Measurements from ENCODE around the gene PDXP.

DNA sequence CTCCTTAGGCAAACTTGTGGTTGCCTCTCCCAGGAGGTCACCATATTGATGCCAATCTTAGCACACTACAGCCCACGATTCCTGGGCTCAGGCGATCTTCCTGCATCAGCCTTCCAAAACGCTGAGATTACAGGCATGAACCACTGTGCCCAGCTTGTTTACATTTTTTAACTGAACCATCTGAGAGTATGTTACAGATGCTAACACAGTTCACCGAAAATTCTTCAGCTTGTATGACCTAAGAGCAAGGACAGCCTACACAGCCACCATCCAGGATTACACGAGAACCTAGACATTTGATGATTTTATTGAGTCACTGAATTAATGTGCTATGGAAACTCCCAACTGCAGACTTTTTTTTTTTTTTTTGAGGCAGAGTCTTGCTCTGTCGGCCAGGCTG is 11.1 kb downstream of the PDXP start:
- TF ChIP-seq, protein P1, sequence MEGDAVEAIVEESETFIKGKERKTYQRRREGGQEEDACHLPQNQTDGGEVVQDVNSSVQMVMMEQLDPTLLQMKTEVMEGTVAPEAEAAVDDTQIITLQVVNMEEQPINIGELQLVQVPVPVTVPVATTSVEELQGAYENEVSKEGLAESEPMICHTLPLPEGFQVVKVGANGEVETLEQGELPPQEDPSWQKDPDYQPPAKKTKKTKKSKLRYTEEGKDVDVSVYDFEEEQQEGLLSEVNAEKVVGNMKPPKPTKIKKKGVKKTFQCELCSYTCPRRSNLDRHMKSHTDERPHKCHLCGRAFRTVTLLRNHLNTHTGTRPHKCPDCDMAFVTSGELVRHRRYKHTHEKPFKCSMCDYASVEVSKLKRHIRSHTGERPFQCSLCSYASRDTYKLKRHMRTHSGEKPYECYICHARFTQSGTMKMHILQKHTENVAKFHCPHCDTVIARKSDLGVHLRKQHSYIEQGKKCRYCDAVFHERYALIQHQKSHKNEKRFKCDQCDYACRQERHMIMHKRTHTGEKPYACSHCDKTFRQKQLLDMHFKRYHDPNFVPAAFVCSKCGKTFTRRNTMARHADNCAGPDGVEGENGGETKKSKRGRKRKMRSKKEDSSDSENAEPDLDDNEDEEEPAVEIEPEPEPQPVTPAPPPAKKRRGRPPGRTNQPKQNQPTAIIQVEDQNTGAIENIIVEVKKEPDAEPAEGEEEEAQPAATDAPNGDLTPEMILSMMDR (IDR thresholded peaks at IDR 0.05) = no peak
- no peak for TF ChIP-seq ZFX (IDR thresholded peaks at IDR 0.05; ENCODE audit: borderline replicate concordance)
